ENCODE data around the gene PDZRN4.

The PDZRN4 gene

DNA sequence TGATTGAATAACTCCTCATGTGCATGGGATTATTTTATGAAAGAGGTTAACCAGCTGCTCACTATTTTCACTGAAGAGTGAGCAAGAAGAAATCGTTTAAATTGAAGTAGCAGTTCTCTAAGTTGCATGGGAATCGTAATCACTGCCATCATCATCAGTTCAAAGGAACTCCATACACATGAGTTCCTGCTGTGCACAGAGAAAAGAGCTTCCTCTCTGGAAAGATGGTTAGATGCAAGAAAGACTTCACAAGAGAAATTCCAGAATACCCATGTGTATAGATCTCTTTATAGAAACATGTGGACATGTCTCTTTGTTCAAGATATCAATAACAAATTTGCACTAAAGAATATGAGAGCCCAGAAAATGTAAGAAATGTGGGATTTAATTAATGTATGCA, 291.3 kb downstream of the PDZRN4 start:
- no peak overlapping the region for H3K4me3 ChIP-seq (ENCODE audit: low read depth, low read length)
- TF ChIP-seq, protein P1, sequence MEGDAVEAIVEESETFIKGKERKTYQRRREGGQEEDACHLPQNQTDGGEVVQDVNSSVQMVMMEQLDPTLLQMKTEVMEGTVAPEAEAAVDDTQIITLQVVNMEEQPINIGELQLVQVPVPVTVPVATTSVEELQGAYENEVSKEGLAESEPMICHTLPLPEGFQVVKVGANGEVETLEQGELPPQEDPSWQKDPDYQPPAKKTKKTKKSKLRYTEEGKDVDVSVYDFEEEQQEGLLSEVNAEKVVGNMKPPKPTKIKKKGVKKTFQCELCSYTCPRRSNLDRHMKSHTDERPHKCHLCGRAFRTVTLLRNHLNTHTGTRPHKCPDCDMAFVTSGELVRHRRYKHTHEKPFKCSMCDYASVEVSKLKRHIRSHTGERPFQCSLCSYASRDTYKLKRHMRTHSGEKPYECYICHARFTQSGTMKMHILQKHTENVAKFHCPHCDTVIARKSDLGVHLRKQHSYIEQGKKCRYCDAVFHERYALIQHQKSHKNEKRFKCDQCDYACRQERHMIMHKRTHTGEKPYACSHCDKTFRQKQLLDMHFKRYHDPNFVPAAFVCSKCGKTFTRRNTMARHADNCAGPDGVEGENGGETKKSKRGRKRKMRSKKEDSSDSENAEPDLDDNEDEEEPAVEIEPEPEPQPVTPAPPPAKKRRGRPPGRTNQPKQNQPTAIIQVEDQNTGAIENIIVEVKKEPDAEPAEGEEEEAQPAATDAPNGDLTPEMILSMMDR (IDR thresholded peaks at IDR 0.05; ENCODE audit: insufficient read depth, low read depth, low read length, missing control alignments) = no peak
- no peak for DNase-seq (ENCODE audit: low read depth)

DNA sequence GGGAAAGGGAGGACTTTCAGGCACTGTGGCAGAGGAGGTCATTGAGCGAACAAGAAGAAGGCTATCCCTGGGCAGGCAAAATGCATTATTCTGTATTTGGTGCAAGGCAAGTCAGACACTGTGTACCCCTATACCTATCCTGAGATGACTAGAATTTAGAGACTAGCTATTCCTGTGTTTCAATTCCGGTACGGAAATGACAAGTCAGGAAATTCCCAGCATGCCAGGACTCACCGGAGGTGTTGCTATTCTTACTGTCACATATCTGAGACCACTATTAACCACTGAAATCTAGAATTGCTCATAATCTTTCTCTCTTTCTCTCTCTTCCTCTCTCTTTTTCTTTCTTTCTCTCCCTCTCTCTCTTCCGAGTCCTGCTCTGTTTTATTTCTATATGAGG, 297.1 kb downstream of the PDZRN4 start:
- H3K4me3 ChIP-seq (ENCODE audit: low read depth, low read length) = no peak overlapping the region
- DNase-seq (ENCODE audit: low read depth) = peak; percentile 32
- TF ChIP-seq, protein P1 (IDR thresholded peaks at IDR 0.05; ENCODE audit: insufficient read depth, low read depth, low read length, missing control alignments) = no peak

DNA sequence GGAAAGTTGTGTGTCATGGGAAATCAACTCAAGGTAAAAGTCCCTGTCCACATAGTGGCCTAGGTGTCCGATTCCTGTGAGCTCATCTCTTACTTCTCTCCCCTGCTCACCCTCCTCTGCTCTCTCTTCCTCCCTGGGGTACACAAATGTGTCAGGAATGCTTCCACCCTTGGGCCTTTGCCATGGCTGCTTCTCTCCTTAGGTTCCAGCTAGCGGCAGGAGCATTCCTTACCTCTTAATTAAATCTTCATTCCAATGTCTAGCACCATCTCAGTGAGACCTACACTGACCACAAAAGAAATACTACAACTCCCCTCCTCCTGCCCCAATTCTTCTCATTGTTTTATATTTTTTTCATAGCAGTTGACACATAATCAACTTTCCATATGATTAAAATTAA, 298.6 kb downstream of the PDZRN4 start:
- no peak overlapping the region for H3K4me3 ChIP-seq (ENCODE audit: low read depth, low read length)
- TF ChIP-seq, protein P1 (IDR thresholded peaks at IDR 0.05; ENCODE audit: insufficient read depth, low read depth, low read length, missing control alignments) = no peak
- DNase-seq (ENCODE audit: low read depth) = no peak

DNA sequence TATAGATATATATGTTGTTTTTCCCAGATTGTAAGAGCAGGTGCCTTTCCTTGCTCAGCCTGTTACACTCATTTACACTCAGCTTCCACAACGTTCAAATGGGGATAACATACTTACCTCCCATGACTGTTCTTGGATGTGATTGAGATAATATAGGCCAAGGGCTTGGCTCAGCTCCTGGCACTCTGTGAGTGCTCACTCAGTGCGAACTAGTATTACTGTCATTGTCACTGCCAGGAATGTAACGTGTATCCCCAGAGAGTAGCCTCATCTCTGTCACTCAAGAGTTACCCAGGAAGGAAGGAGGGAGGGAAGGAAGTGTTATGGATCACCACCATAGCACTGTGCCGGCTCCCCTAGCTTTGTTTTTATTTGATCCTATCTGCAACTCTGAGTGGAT, 307.9 kb downstream of the PDZRN4 start:
- TF ChIP-seq, protein P1 (IDR thresholded peaks at IDR 0.05; ENCODE audit: insufficient read depth, low read depth, low read length, missing control alignments) = no peak
- H3K4me3 ChIP-seq (ENCODE audit: low read depth, low read length) = no peak overlapping the region

DNA sequence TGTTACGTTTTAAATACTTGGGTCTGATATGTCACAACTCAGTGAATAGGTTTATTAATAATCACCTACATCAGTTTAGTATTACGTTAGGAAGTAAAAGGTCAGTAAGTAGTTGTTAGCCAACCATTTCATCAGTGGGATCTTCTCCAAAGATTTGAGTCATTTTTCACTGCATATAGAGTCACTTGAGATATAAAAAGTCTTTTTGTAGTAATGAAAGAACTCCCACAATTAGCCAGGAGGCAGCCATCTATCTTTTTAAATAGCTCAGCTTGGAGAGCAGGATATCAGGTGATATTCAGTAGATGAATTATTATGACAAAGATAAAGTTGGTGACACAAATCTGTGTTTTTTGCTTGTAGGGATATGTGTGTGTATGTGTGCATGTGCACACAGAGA, 309.3 kb downstream of the PDZRN4 start:
- H3K4me3 ChIP-seq (ENCODE audit: low read depth, low read length) = no peak overlapping the region
- TF ChIP-seq, protein P1 (IDR thresholded peaks at IDR 0.05; ENCODE audit: insufficient read depth, low read depth, low read length, missing control alignments) = no peak
- no peak for DNase-seq (ENCODE audit: low read depth)

More for the DNA sequence above, 307.9 kb downstream of the PDZRN4 start:
- DNase-seq (ENCODE audit: low read depth) = no peak

DNA sequence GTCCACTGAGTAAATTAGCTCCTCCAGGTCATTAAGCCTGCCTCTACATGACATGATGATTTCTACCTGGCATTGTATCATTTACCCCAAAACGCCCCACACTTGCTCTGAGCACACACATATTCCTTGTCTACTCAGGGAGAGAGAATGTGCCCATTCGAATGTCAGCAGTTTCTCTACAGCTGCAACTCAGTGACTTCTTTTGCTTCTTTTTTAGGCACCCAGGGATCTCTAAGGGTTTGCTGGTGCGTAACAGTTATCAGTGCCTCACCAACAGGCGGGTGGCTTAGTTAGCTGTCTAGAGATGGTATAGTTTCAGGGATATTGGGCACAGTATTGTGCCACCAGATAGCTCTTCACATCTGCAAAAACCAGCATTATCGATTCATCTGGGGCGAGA, 316.9 kb downstream of the PDZRN4 start:
- TF ChIP-seq, protein P1 (IDR thresholded peaks at IDR 0.05; ENCODE audit: insufficient read depth, low read depth, low read length, missing control alignments) = no peak
- H3K4me3 ChIP-seq (ENCODE audit: low read depth, low read length) = no peak overlapping the region

DNA sequence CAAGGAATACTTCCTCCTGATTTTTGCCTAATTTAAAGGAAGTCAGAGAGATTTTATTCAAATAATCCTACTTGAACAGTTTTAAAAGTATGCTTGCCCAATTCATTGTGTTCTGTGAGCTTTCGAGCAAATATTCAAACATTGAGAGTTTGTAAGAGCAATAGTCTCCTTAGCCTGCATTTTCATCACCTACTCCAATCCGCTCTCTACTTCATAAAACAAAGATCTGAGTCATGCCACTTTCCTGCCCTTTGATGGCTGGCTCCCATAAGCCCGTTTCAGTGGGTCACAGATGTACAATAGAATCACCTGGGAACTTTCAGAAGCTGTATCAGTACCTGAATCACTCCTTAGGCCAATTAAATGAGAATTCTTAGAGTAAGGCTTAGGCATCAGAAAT, 319.2 kb downstream of the PDZRN4 start:
- TF ChIP-seq, protein P1 (IDR thresholded peaks at IDR 0.05; ENCODE audit: insufficient read depth, low read depth, low read length, missing control alignments) = no peak
- DNase-seq (ENCODE audit: low read depth) = no peak
- no peak overlapping the region for H3K4me3 ChIP-seq (ENCODE audit: low read depth, low read length)

More for the DNA sequence above, 316.9 kb downstream of the PDZRN4 start:
- DNase-seq (ENCODE audit: low read depth) = no peak
